Mucosa of rectum (tissue), 2 donors: ENCODE measurements around the gene TPRA1.

Experiments
- H3K27ac ChIP-seq, 2 donors: one replicate each; pipeline ENCODE4 v1.7.0; 2013; ENCODE audit warnings: inconsistent platforms in 2 of 2, low read depth in 2 of 2, low read length in 2 of 2
- H3K27me3 ChIP-seq, 2 donors: one replicate each; pipeline ENCODE4 v1.7.0; 2013; ENCODE audit warnings: low read length in 2 of 2; ENCODE audit not compliant: control insufficient read depth in 2 of 2, insufficient read depth in 2 of 2
- H3K36me3 ChIP-seq, 2 donors: one replicate each; pipeline ENCODE4 v1.7.0; 2013; ENCODE audit warnings: low read length in 2 of 2; ENCODE audit not compliant: control insufficient read depth in 2 of 2, insufficient read depth in 2 of 2
- H3K4me1 ChIP-seq, 2 donors: one replicate each; pipeline ENCODE4 v1.7.0; 2013; ENCODE audit warnings: low read length in 2 of 2, mild to moderate bottlenecking in 1 of 2; ENCODE audit not compliant: control insufficient read depth in 2 of 2, insufficient read depth in 2 of 2
- H3K4me3 ChIP-seq, 2 donors: one replicate each; pipeline ENCODE4 v1.7.0; 2013; ENCODE audit warnings: low read length in 2 of 2
- H3K9ac ChIP-seq, 2 donors: one replicate each; pipeline ENCODE4 v1.7.0; 2013; ENCODE audit warnings: low read length in 2 of 2, low read depth in 1 of 2, mild to moderate bottlenecking in 1 of 2
- H3K9me3 ChIP-seq, 2 donors: one replicate each; pipeline ENCODE4 v1.7.0; 2013; ENCODE audit warnings: low read length in 2 of 2; ENCODE audit not compliant: control insufficient read depth in 2 of 2
- donor health status: healthy.
- donor health status: Normal muscosa, but diverticular disease.

TPRA1 gene

GRCh38 chr3:127590593-127591465, at the start of gene TPRA1:
TSS of gene TPRA1 (minus strand) at chr3:127590733. CDS start at chr3:127580146, 10,587 bp downstream.
- Histone ChIP-seq H3K9ac (peak within 1 kb of the TSS; percentile 83 to 85), H3K4me3 (peak within 1 kb of the TSS; percentile 84 to 89), H3K9me3 (no peaks in the 10 kb centered on the region), H3K36me3 (no peaks in the 10 kb centered on the region), H3K27me3 (no peaks in the 10 kb centered on the region), H3K27ac (peak within 1 kb of the TSS; percentile 90 to 93), H3K4me1 (peaks cover 26 to 28% of the 10 kb centered on the region in 2 donors)

GRCh38 chr3:127640042-127640355, 49.5 kb upstream of the TPRA1 start:
- Histone ChIP-seq H3K27ac (no peak overlapping the region), H3K4me1 (no peaks in the 10 kb centered on the region), H3K27me3 (no peaks in the 10 kb centered on the region), H3K9me3 (no peaks in the 10 kb centered on the region), H3K9ac (no peak overlapping the region), H3K4me3 (no peak overlapping the region), H3K36me3 (peaks cover 0 to 2% of the 10 kb centered on the region in 2 donors)

GRCh38 chr3:127639173-127640041, 48.9 kb upstream of the TPRA1 start:
- Histone ChIP-seq H3K9me3 (no peaks in the 10 kb centered on the region), H3K36me3 (peaks cover 0 to 2% of the 10 kb centered on the region in 2 donors)

GRCh38 chr3:127637971-127638370, 47.4 kb upstream of the TPRA1 start:
- no peaks in the 10 kb centered on the region for H3K4me1 ChIP-seq
- no peaks in the 10 kb centered on the region for H3K9me3 ChIP-seq
- H3K9ac ChIP-seq: no peak overlapping the region
- no peak overlapping the region for H3K4me3 ChIP-seq
- H3K27me3 ChIP-seq: no peaks in the 10 kb centered on the region
- peaks cover 0 to 2% of the 10 kb centered on the region in 2 donors for H3K36me3 ChIP-seq
- no peak overlapping the region for H3K27ac ChIP-seq

More at GRCh38 chr3:127639173-127640041, 48.9 kb upstream of the TPRA1 start:
- Histone ChIP-seq H3K27me3 (no peaks in the 10 kb centered on the region), H3K9ac (no peak overlapping the region), H3K27ac (no peak overlapping the region), H3K4me1 (no peaks in the 10 kb centered on the region), H3K4me3 (no peak overlapping the region)

- Histone ChIP-seq H3K4me3 (no peak overlapping the region), H3K9ac (no peak overlapping the region), H3K27ac (no peak overlapping the region), H3K9me3 (no peaks in the 10 kb centered on the region), H3K27me3 (no peaks in the 10 kb centered on the region), H3K36me3 (peaks cover 0 to 2% of the 10 kb centered on the region in 2 donors), H3K4me1 (no peaks in the 10 kb centered on the region)
Observed at GRCh38 chr3:127637546-127637945, 47.0 kb upstream of the TPRA1 start.

GRCh38 chr3:127634653-127635052, 44.1 kb upstream of the TPRA1 start:
- peaks cover 0 to 6% of the 10 kb centered on the region in 2 donors for H3K27me3 ChIP-seq
- no peaks in the 10 kb centered on the region for H3K9me3 ChIP-seq
- peaks cover 10 to 12% of the 10 kb centered on the region in 2 donors for H3K4me1 ChIP-seq
- no peaks in the 10 kb centered on the region for H3K36me3 ChIP-seq
- H3K27ac ChIP-seq: no peak overlapping the region
- no peak overlapping the region for H3K4me3 ChIP-seq
- no peak overlapping the region for H3K9ac ChIP-seq

- Histone ChIP-seq H3K36me3 (no peaks in the 10 kb centered on the region), H3K4me1 (peaks cover 13 to 15% of the 10 kb centered on the region in 2 donors), H3K9me3 (no peaks in the 10 kb centered on the region), H3K27ac (no peak overlapping the region), H3K9ac (no peak overlapping the region), H3K4me3 (no peak overlapping the region), H3K27me3 (peaks cover 0 to 6% of the 10 kb centered on the region in 2 donors)
Observed at GRCh38 chr3:127632035-127632820, 41.7 kb upstream of the TPRA1 start.

- H3K36me3 ChIP-seq: no peaks in the 10 kb centered on the region
- no peak overlapping the region for H3K4me3 ChIP-seq
- no peaks in the 10 kb centered on the region for H3K9me3 ChIP-seq
- peaks cover 13 to 15% of the 10 kb centered on the region in 2 donors for H3K4me1 ChIP-seq
- H3K27me3 ChIP-seq: peaks cover 0 to 6% of the 10 kb centered on the region in 2 donors
- no peak overlapping the region for H3K9ac ChIP-seq
- no peak overlapping the region for H3K27ac ChIP-seq
Observed at GRCh38 chr3:127630811-127631714, 40.5 kb upstream of the TPRA1 start.
